ENCODE measurements around the gene DCLK3. TPM values are rescaled to one million over a fixed set of nuclear protein-coding genes. Genes with fewer than 3 reads are reported as not detected.

DCLK3 gene
- total and polyA plus RNA-seq, 2 of the 13 experiments (the other 11 are each of a cell fraction or from before 2014, with no cell fraction given) = not detected

GRCh38 chr3:36796881-36797280, 32.5 kb upstream of the DCLK3 start:
- Histone ChIP-seq H3K4me1 (ENCODE audit: insufficient read depth, low read length) (no peaks in the 10 kb centered on the region), H3K4me3 (replicated peaks in 1 of 3; ENCODE audit: insufficient read depth in 1 of 3, low read depth in 2 of 3, low read length in 3 of 3) (no peak overlapping the region), H3K9me3 (ENCODE audit: low read length) (no peaks in the 10 kb centered on the region), H3K36me3 (replicated peaks in 1 of 2; ENCODE audit: control insufficient read depth in 1 of 2, insufficient read depth in 2 of 2, low read length in 2 of 2) (no peaks in the 10 kb centered on the region), H3K9ac (ENCODE audit: insufficient read depth, low read depth, low read length) (no peak overlapping the region), H3K4me2 (ENCODE audit: low read depth, low read length) (no peak overlapping the region), H3K79me2 (ENCODE audit: insufficient read depth, low read length) (no peaks in the 10 kb centered on the region), H3K27ac (ENCODE audit: extremely low read length, insufficient read depth, low read length) (no peak overlapping the region), H2AFZ (ENCODE audit: low read length) (no peak overlapping the region), H3K27me3 (ENCODE audit: control insufficient read depth in 1 of 2, insufficient read depth in 2 of 2, low read length in 2 of 2) (no peaks in the 10 kb centered on the region), H4K20me1 (ENCODE audit: insufficient read depth, low read length) (no peaks in the 10 kb centered on the region)
- intact Hi-C loops (cut with micrococcal nuclease; ENCODE audit: unreplicated experiment) = no loop called here
- ATAC-seq = no peak
- ChIA-PET CTCF (ENCODE audit: low intra/inter-chr PET ratio, low total read pairs) (no interaction called here), POLR2A (no interaction called here)
- FAIRE-seq = no peak
- BruUV-seq (replicated peaks) = no TSS peak
- no peak for DNase-seq (ENCODE audit: low spot score)
- in situ Hi-C loops (cut with HindIII; ENCODE audit: extremely low pct_ligation_motif_present, low pct_unique_long_range_greater_than_20kb) = no loop called here
- TF ChIP-seq CBFB (CRISPR knock-in tag; IDR thresholded peaks at IDR 0.05) (no peak), ZBTB25 (CRISPR knock-in tag; IDR thresholded peaks at IDR 0.05) (no peak), ZNF256 (CRISPR knock-in tag; conservative IDR thresholded peaks at IDR 0.05) (no peak), NFE2 (CRISPR knock-in tag; IDR thresholded peaks at IDR 0.05) (no peak), TCF7L2 (IDR thresholded peaks at IDR 0.05; ENCODE audit: low read depth, low read length) (no peak), RCOR2 (CRISPR knock-in tag; IDR thresholded peaks at IDR 0.05) (no peak), SAFB2 (CRISPR knock-in tag; IDR thresholded peaks at IDR 0.05; ENCODE audit: borderline replicate concordance, low read depth) (no peak)
- TF ChIP-seq, protein P1, sequence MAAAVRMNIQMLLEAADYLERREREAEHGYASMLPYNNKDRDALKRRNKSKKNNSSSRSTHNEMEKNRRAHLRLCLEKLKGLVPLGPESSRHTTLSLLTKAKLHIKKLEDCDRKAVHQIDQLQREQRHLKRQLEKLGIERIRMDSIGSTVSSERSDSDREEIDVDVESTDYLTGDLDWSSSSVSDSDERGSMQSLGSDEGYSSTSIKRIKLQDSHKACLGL (CRISPR knock-in tag; IDR thresholded peaks at IDR 0.05) = no peak
- TF ChIP-seq, protein P2, sequence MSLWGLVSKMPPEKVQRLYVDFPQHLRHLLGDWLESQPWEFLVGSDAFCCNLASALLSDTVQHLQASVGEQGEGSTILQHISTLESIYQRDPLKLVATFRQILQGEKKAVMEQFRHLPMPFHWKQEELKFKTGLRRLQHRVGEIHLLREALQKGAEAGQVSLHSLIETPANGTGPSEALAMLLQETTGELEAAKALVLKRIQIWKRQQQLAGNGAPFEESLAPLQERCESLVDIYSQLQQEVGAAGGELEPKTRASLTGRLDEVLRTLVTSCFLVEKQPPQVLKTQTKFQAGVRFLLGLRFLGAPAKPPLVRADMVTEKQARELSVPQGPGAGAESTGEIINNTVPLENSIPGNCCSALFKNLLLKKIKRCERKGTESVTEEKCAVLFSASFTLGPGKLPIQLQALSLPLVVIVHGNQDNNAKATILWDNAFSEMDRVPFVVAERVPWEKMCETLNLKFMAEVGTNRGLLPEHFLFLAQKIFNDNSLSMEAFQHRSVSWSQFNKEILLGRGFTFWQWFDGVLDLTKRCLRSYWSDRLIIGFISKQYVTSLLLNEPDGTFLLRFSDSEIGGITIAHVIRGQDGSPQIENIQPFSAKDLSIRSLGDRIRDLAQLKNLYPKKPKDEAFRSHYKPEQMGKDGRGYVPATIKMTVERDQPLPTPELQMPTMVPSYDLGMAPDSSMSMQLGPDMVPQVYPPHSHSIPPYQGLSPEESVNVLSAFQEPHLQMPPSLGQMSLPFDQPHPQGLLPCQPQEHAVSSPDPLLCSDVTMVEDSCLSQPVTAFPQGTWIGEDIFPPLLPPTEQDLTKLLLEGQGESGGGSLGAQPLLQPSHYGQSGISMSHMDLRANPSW (CRISPR knock-in tag; IDR thresholded peaks at IDR 0.05; ENCODE audit: borderline replicate concordance) = no peak
